OCI-LY3 (cell line): ENCODE results near the gene RFC3.
A peak's percentile ranks its signal among the peaks of the same experiment; 100 is the strongest.

Experiments used
- H2AFZ ChIP-seq: fragments of 200-600, 300-600 bp; shearing (Covaris generic); 2 replicates; pipeline ENCODE4 v1.6.0; 2014; ENCODE audit warnings: antibody characterized with exemption, low read depth, low read length
- H3K27ac ChIP-seq: fragments of 200-600, 300-600 bp; sonication (generic); 2 replicates; pipeline ENCODE4 v1.5.1; 2014; ENCODE audit warnings: mild to moderate bottlenecking, low read length, moderate library complexity, mixed read lengths
- H3K27me3 ChIP-seq: fragments of 200-600, 300-600 bp; sonication (generic); 2 replicates; pipeline ENCODE4 v1.6.1; 2014; ENCODE audit warnings: low read depth, low read length, mixed read lengths
- H3K36me3 ChIP-seq: fragments of 200-600, 300-600 bp; sonication (generic); replicated peaks from 2 replicates; pipeline ENCODE3; 2014; ENCODE audit warnings: low read depth, low read length, mixed read lengths
- H3K4me1 ChIP-seq: fragments of 300-600, 200-600 bp; sonication (generic); 2 replicates; pipeline ENCODE4 v1.6.1; 2014; ENCODE audit warnings: low read length, mixed read lengths
- H3K4me2 ChIP-seq: fragments of 200-600, 300-600 bp; sonication (generic); 2 replicates; pipeline ENCODE4 v1.6.1; 2014; ENCODE audit warnings: low read length, mixed read lengths
- H3K4me3 ChIP-seq: fragments of 300-600, 200-600 bp; sonication (generic); 2 replicates; pipeline ENCODE4 v1.5.1; 2014; ENCODE audit warnings: antibody characterized with exemption, mild to moderate bottlenecking, low read length, moderate library complexity
- H3K79me2 ChIP-seq: fragments of 300-600, 200-600 bp; shearing (Covaris generic); 2 replicates; pipeline ENCODE4 v1.6.1; 2014; ENCODE audit warnings: mild to moderate bottlenecking, low read length, mixed read lengths
- H3K9ac ChIP-seq: fragments of 300-600, 200-600 bp; shearing (Covaris generic); 2 replicates; pipeline ENCODE4 v1.6.0; 2014; ENCODE audit warnings: mild to moderate bottlenecking, low read length, moderate library complexity
- H3K9me3 ChIP-seq: fragments of 200-600, 300-600 bp; shearing (Covaris generic); 2 replicates; pipeline ENCODE4 v1.6.1; 2014; ENCODE audit warnings: low read length, mixed read lengths; ENCODE audit not compliant: insufficient read depth
- H4K20me1 ChIP-seq: fragments of 200-600, 300-600 bp; sonication (generic); 2 replicates; pipeline ENCODE4 v1.6.1; 2016; ENCODE audit warnings: low read length, mixed read lengths; ENCODE audit not compliant: insufficient read depth
- CTCF ChIP-seq: fragments of 200-600, 300-600 bp; sonication (generic); IDR thresholded peaks from 2 replicates; pipeline ENCODE4 v1.5.1; 2014; ENCODE audit warnings: antibody characterized with exemption, low read length, low read depth
- EZH2phosphoT487 ChIP-seq: fragments of 200-600 bp; shearing (Covaris generic); IDR thresholded peaks from 2 replicates; pipeline ENCODE4 v1.6.1; 2018; ENCODE audit warnings: antibody characterized with exemption, mixed run types, low read depth

The RFC3 gene

GRCh38 chr13:33817901-33818706 is at the start of gene RFC3:
TSS of gene RFC3 (plus strand) at chr13:33818149. CDS start at chr13:33818179, 30 bp downstream.
- H3K4me2 ChIP-seq = peak within 1 kb of the TSS; percentile 86
- peak within 1 kb of the TSS; percentile 94 for H2AFZ ChIP-seq
- 0 out of 2 replicates have a peak, but pooled peaks cover 10% of the 10 kb centered on the region for H4K20me1 ChIP-seq
- peaks cover 29% of the 10 kb centered on the region for H3K36me3 ChIP-seq
- H3K79me2 ChIP-seq = peaks cover 51% of the 10 kb centered on the region
- H3K27me3 ChIP-seq = no peaks in the 10 kb centered on the region
- H3K9me3 ChIP-seq = no peaks in the 10 kb centered on the region
- TF ChIP-seq EZH2phosphoT487 (no peak), CTCF (peak; percentile 15; the same call in 1 of the 2 replicates)
- H3K4me3 ChIP-seq = peak within 1 kb of the TSS; percentile 98
- peak within 1 kb of the TSS; percentile 93 for H3K9ac ChIP-seq
- peaks cover 22% of the 10 kb centered on the region for H3K4me1 ChIP-seq
- peak within 1 kb of the TSS; percentile 60 for H3K27ac ChIP-seq

- no peaks in the 10 kb centered on the region for H3K79me2 ChIP-seq
- no peaks in the 10 kb centered on the region for H3K36me3 ChIP-seq
- peak overlapping the region; percentile 30 for H3K4me2 ChIP-seq
- no peaks in the 10 kb centered on the region for H4K20me1 ChIP-seq
- TF ChIP-seq EZH2phosphoT487 (no peak), CTCF (no peak)
- H3K4me1 ChIP-seq = peaks cover 14% of the 10 kb centered on the region
- H3K27ac ChIP-seq = no peak overlapping the region
- H3K4me3 ChIP-seq = no peak overlapping the region
- H3K9me3 ChIP-seq = no peaks in the 10 kb centered on the region; the same call in 1 of the 2 replicates
- H3K27me3 ChIP-seq = no peaks in the 10 kb centered on the region
- H3K9ac ChIP-seq = no peak overlapping the region
- no peak overlapping the region for H2AFZ ChIP-seq
These were observed 46.7 kb upstream of the RFC3 start for GRCh38 chr13:33771296-33771695.

GRCh38 chr13:33773790-33774462 is 44.0 kb upstream of the RFC3 start:
- H3K27me3 ChIP-seq = peaks cover 13% of the 10 kb centered on the region; the same call in 1 of the 2 replicates
- H3K36me3 ChIP-seq = no peaks in the 10 kb centered on the region
- no peaks in the 10 kb centered on the region for H3K79me2 ChIP-seq
- H3K4me1 ChIP-seq = peaks cover 22% of the 10 kb centered on the region
- H3K4me2 ChIP-seq = no peak overlapping the region
- H2AFZ ChIP-seq = no peak overlapping the region
- no peak for TF ChIP-seq EZH2phosphoT487
- no peak for TF ChIP-seq CTCF
- no peak overlapping the region for H3K4me3 ChIP-seq
- no peaks in the 10 kb centered on the region for H4K20me1 ChIP-seq
- no peaks in the 10 kb centered on the region for H3K9me3 ChIP-seq
- H3K9ac ChIP-seq = no peak overlapping the region
- H3K27ac ChIP-seq = no peak overlapping the region
